Mucosa of descending colon (tissue), 3 donors: ENCODE measurements around the gene COX20. TPM values are rescaled to one million over a fixed set of nuclear protein-coding genes. Genes with fewer than 3 reads are reported as not detected.

Source experiments
- ATAC-seq: fragments of 200-7000 bp; cut with Tn5 transposase; one replicate; pipeline ENCODE4 v1.9.1; 2020; ENCODE audit warnings: mild to moderate bottlenecking, moderate library complexity
- DNase-seq, 3 donors: peaks; one replicate each; pipeline ENCODE4 v3.0.0-alpha.2; 2020
- H3K36me3 ChIP-seq: fragments of 200-600 bp; one replicate; pipeline ENCODE4 v1.8.0; 2021; ENCODE audit warnings: low read depth, mild to moderate bottlenecking
- H3K4me1 ChIP-seq: fragments of 200-600 bp; one replicate; pipeline ENCODE4 v1.8.0; 2021; ENCODE audit warnings: low read depth, mild to moderate bottlenecking
- H3K4me3 ChIP-seq: fragments of 200-600 bp; one replicate; pipeline ENCODE4 v1.8.0; 2021; ENCODE audit warnings: mild to moderate bottlenecking
- H3K9me3 ChIP-seq: fragments of 200-600 bp; one replicate; pipeline ENCODE4 v1.8.0; 2021; ENCODE audit warnings: mild to moderate bottlenecking
- intact Hi-C, 2 donors: fragments of 100-400 bp; cut with DNase I in 1 of 2; cut with micrococcal nuclease in 1 of 2; formaldehyde crosslinking; loops; one replicate each; pipeline versions ENCODE4 v1.11.0 to v1.11.1; 2022; cut with DNase I, micrococcal nuclease
- total RNA-seq, 3 donors: library from RNA; stranded (reverse); fragmentation: NEBNext Ultra II Directional in 2 of 3; extraction: Animal tissue kit (Norgen Biotek cat#: 25700) in 2 of 3; gene quantifications; one replicate each; pipeline versions ENCODE4 v1.2.1 to v1.2.4, GENCODE V29; 2021 to 2023
- TF ChIP-seq, protein P1 (sequence below): fragments of 200-600 bp; IDR thresholded peaks from one replicate; pipeline ENCODE4 v1.8.0; 2022; ENCODE audit warnings: antibody characterized with exemption, mild to moderate bottlenecking
- donor health status: DM: no; HTN: no; CAD: no; lungs with moderate emphysema.
- donor health status: DM: no; HTN: no; CAD: no.
- donor health status: DM: no; HTN: yes; CAD: no.

The COX20 gene
- total RNA-seq, 3 donors from 2014 or later: 18.9 to 37.7 (median 32.3) TPM

DNA sequence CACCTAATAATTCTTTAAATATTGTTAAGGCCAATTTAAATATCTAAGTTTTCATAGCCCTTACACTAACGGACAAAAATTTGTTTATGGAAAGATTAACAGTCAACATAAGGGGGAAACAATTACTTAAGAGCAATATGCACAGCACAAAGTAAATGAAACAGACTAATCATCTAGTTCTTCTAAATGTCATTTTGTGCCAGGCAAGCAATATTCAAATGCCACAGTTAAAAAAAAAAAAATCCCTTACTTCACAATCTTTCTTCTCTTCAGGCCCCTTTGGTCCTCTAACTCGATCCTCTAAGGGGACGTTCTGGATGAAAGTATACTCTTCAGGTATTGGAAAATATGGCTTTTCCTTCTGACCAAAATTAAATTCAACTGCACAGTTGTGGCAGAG is 22.3 kb downstream of the COX20 start:
- TF ChIP-seq, protein P1, sequence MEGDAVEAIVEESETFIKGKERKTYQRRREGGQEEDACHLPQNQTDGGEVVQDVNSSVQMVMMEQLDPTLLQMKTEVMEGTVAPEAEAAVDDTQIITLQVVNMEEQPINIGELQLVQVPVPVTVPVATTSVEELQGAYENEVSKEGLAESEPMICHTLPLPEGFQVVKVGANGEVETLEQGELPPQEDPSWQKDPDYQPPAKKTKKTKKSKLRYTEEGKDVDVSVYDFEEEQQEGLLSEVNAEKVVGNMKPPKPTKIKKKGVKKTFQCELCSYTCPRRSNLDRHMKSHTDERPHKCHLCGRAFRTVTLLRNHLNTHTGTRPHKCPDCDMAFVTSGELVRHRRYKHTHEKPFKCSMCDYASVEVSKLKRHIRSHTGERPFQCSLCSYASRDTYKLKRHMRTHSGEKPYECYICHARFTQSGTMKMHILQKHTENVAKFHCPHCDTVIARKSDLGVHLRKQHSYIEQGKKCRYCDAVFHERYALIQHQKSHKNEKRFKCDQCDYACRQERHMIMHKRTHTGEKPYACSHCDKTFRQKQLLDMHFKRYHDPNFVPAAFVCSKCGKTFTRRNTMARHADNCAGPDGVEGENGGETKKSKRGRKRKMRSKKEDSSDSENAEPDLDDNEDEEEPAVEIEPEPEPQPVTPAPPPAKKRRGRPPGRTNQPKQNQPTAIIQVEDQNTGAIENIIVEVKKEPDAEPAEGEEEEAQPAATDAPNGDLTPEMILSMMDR: no peak
- DNase-seq (no peak), ATAC-seq (no peak)
- no peak overlapping the region for H3K4me3 ChIP-seq
- H3K4me1 ChIP-seq: peaks cover 29% of the 10 kb centered on the region
- intact Hi-C loops: no loop called here
- H3K36me3 ChIP-seq: peaks cover 12% of the 10 kb centered on the region
- H3K9me3 ChIP-seq: no peaks in the 10 kb centered on the region

GRCh38 chr1:244858357-244858756 is 22.9 kb downstream of the COX20 start:
- H3K4me1 ChIP-seq: peaks cover 29% of the 10 kb centered on the region

DNA sequence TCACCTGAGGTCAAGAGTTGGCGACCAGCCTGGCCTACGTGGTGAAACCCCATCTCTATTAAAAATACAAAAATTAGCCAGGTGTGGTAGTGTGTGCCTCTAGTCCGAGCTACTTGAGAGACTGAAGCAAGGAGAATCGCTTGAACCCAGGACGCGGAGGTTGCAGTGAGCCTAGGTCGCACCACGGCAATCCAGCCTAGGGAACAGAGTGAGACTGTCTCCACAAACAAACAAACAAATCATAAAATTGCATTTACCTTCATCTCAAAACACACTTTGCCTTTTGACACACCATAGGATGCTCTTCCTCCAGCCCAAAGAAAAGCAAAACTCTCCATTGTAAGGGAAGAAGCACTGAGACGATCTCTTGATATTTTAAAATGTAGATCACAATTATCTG is 24.6 kb downstream of the COX20 start:
- Histone ChIP-seq H3K4me1 (peaks cover 22% of the 10 kb centered on the region), H3K36me3 (peaks cover 12% of the 10 kb centered on the region), H3K4me3 (no peak overlapping the region), H3K9me3 (no peaks in the 10 kb centered on the region)
- DNase-seq (no peak), ATAC-seq (no peak)
- TF ChIP-seq, protein P1: no peak
- intact Hi-C loops: loop anchor here (5.0 to 10.0 kb wide), 3 partner anchors 112 to 185 kb away; no protein-coding TSS in a partner anchor

More at GRCh38 chr1:244858357-244858756, 22.9 kb downstream of the COX20 start:
- TF ChIP-seq, protein P1: no peak
- H3K9me3 ChIP-seq: no peaks in the 10 kb centered on the region
- H3K4me3 ChIP-seq: no peak overlapping the region
- DNase-seq: no peak
- ATAC-seq: no peak
- intact Hi-C loops: no loop called here
- H3K36me3 ChIP-seq: peaks cover 12% of the 10 kb centered on the region

GRCh38 chr1:244860914-244861610 is 25.6 kb downstream of the COX20 start:
- no peak for DNase-seq
- TF ChIP-seq, protein P1: no peak
- no peak for ATAC-seq
- H3K4me3 ChIP-seq: no peak overlapping the region
- no peaks in the 10 kb centered on the region for H3K9me3 ChIP-seq
- intact Hi-C loops: loop anchor here (5.0 to 10.0 kb wide), 3 partner anchors 111 to 184 kb away; no protein-coding TSS in a partner anchor
- H3K4me1 ChIP-seq: peaks cover 24% of the 10 kb centered on the region
- H3K36me3 ChIP-seq: peaks cover 12% of the 10 kb centered on the region

GRCh38 chr1:244861683-244862082 is 26.2 kb downstream of the COX20 start:
- Histone ChIP-seq H3K9me3 (no peaks in the 10 kb centered on the region), H3K4me1 (peaks cover 26% of the 10 kb centered on the region), H3K4me3 (no peak overlapping the region), H3K36me3 (peaks cover 8% of the 10 kb centered on the region)
- intact Hi-C loops: loop anchor here (5.0 to 10.0 kb wide), 3 partner anchors 111 to 183 kb away; no protein-coding TSS in a partner anchor
- TF ChIP-seq, protein P1: no peak
- DNase-seq: no peak
- no peak for ATAC-seq
